Stimulated activated naive CD4-positive, alpha-beta T cell (primary cell): ENCODE results near the gene IP6K3.

Experiments used
- DNase-seq, 6 experiments: peaks; one replicate each; lab custom pipeline; 2025; lab: John Stamatoyannopoulos, UW

IP6K3 gene

DNA sequence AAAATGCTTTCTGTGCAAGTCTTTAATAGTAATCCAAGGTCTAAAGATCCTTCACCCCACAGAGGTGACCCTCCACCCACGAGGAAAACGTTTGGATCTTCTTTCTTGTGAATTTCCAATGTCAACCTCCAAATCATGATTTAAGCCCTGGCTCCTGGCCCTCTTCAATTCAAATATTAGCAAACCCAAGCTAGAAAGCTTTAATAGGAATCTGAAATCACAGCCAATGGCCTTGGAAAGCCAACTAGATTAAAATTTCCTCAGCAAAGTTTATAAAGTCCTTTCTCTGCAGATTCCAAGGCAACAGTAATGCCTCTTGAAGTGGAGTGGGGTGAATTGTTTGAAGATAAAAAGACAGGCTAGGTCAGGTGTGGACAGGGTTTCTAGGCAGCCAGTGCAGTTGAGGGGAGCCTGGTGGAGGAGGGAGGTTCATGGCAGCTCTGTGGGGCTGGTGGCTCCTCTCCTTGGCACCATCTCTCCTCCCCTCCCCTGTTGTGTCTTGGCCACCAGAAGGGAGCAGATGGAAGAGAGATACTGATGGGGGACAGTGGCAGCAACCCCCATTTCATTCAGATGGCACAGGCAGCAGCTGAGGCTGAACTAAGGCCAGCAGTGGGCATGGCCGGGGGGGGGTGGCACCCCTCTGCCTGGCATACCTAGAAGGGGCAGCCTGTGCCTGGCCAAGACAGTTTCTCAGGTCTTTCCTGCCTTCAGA is 23.2 kb downstream of the IP6K3 start:
- DNase-seq: no peak

DNA sequence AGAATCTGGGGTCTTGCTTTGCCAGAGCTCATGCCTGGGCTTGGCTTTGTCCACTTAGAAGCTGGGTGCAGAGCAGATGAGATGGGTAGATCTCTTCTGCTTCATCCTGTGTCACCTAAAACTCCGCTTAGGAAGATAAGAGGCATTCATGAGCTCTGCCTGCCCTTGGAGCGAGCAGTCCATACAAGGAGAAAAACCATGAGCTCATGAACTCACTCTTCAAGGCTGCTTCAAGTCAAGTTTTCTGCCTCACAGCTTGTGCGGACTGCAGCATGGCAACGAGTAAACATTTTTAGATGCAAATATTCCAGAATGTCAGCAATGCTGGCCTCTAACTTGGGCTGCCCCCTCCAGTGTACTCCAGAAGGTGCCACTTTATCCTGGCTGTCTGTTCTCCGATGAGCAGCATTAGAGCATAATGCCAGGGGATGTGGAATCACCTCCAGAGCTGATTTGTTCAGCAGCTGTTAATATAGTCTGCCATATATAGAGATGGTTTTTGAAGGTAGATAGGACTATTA is 24.5 kb downstream of the IP6K3 start:
- no peak for DNase-seq

DNA sequence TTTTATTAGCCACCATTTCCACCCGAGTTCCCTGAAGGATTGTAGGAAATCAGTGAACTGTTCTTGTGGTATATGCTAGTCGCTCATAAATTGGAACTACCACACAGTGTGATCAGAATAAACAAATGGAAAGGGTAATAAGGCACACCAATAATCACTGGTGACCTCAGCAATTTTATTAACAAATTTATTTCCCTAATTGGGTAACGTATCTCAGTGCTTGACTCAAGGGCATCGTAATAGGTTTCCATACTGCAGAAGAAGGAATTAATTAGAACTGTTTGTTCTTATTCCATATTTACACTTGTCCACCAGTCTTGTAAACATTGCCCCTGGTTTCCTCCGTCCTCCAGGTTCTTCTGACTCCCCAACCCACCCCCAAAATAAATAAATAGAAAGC is 25.2 kb downstream of the IP6K3 start:
- DNase-seq: no peak

DNA sequence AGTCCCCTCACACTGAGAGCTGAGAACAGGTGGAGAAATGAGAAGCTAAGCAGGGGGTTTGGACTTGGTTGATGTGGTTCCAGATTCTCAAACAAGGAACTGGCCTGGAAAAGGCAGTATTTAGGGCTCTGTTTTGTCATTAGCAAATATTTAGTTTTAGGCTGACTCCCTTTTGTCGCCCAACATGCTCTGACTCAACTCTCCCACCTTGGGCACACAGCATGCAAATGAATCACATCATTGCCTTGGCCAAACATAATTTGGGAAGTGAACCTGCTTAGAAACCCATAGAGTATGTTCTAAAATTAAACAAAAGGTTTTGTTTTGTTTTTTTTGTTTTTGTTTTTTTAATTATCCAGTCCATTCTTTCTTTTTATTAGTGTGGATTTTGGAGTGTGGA is 25.7 kb downstream of the IP6K3 start:
- no peak for DNase-seq

DNA sequence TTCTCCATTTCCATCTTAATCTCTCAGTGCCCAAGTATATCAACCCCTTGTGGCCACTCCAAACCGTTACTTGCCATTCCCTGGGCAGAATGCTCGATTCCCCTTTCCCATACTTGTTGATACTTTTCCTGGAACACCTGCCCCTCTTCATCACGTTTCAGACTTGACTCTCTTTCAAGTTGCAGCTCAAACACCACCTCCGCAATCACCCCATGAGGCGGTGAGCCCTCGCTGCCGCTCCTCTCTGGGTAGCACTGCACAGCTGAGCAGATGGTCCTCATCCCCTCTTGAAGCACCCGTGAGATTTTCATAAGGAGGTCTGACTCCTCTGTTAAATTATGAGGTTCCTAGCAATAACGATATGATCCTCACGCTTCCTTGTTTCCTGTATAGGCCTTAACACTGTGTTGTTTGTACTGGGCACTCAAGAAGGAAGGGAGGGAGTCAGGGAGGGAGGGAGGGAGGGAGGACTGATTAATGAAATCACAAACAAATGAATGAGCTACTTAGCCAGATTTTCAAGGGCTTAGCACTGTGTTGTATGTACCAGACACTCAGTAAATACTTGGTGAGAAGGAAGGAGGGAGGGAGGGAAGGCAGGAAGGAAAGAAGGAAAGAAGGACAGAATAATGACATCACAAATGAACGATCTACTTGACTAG is 27.2 kb downstream of the IP6K3 start:
- no peak for DNase-seq

DNA sequence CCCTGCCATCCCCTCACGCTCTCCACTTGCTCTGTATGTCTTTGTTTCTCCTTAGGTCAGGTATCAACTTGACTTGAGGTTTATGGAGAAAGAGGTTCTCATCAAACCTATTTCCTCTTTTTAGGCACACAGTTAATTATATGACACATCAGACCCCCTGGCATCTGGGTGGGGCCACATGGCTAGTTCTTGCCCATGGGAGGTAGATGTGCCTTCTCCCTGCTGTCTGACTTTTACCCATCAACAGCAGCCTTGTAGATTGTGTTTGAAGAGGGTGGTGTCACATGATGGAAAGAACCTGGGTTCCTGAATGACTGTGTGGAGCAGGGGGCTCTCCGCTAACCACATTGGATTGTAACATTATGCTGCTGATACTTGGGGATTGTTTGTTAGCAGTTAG is 28.0 kb downstream of the IP6K3 start:
- no peak for DNase-seq

DNA sequence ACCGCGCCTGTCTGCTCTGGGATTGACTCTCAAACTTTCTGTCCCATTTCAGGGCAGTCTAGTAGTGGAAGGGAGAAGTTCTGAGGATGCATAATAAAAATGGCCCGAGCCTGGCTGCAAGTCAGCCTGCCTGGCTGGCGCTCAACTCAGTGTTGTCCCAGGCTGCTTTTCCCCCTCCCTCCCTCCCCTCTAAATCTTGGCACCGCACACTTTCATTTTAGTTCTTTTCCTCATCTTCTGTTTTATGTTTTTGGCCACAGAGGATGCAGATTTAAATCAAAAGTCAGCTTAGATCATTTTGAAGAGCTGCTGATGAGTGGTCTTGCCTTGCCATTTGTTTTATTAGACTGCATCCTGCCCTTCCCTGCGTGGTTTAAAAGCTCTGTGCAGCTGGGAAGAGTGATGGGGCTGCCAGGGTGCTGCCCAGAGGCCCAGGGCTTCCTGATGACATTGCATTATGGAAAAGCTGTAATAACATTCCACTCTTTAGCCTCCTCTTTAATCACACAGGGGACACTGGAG is 28.7 kb downstream of the IP6K3 start:
- no peak for DNase-seq

DNA sequence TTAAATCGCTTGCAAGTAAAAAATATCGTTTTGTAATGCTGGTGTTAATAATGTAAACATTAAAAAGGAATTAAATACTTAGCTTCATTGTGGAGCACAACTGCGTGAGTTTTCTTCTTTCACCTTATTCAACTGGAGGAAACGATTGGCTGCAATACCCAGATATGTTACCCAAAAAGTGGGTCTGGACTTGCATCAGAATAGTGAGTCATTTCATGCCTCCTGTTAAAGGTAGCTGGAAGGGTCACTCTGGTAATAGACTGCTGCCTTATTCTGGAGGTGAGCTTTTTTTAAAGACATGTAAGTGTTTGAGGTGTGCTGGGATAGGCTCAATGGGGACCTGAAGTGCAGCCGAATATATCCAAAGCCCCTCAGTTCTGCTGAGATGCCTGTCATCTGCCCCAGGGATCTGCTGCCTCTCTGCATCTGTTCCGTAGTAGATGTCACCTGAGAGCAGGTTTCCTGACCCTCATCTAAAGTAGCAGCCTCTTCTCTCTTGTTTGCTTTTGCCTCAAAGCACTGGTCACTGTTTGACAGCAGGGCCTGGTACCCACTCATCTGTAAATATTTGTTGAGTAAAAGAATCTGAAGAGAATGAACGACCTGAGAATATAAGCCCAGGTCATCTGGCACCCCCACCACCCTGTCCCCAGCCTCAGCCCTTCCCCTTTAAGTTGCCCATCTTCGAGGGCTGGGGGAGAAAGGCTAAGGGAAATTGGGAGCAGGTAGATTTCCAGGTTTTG is 29.6 kb downstream of the IP6K3 start:
- no peak for DNase-seq

DNA sequence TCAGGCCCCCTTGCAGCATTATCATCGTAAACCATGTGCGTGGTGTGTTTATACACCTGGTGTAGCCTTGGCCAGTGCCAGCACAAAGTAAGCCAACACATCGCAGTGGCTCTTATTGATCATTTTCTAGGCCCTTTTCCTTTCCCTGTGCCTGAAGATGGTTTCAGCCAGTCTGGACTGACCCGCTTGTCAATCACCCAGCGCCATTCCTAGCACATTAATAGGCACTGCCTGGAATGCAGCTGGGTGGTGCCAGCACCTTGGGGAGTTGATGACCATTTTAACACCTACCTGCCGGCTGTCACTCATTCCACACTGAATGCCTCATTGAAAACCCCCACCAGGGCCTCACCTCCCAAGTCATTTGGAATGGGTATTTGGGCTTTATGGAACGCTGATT is 30.3 kb downstream of the IP6K3 start:
- DNase-seq: no peak

DNA sequence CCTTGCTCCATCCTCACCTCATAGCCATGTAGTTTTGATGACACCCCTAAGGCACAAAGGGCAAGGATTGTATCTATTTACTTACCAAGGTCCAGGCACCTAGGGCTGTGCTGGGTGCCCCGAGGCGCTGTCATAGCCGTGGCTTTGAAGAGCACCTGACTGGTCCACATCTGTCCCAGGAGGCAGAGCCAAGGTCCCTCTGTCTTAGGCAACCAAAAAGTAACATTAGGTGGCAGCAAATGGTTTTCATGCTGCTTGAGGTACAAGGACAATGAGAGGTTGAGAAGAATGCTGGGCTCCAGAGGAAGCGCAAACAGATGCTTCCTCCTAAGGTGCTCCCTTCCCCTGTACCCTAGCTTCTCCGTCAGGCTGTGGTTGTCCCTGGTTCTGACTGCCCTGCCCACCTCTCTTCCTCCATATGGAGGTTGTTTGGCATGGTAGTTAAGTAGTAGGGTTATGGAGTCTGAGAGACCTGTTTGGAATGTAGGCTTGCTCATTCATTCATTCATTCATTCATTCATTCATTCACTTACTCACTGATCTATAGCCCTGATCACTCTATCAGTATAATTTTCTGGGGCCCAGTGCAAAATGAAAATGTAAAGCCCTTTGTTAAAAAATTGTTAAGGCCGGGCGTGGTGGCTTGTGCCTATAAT is 32.2 kb downstream of the IP6K3 start:
- no peak for DNase-seq

DNA sequence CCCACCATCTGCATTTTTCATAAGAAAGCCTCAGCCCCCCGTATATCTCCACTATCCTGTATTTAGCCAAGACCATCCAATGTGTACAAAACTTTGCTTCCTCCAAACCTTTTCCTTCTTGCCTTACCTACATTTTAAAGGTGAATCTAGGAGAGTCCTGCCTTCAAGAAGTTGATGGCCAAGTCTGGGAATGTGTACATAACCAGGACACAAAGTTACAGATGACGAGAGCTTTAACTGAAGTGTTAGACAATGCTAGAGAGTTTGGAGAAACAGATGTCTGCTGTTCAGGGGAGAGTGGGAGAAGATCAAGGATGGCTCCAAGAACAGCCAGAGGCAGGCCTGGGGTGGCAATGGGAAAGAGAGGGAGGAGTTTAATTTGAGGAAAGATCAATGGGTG is 32.9 kb downstream of the IP6K3 start:
- no peak for DNase-seq

DNA sequence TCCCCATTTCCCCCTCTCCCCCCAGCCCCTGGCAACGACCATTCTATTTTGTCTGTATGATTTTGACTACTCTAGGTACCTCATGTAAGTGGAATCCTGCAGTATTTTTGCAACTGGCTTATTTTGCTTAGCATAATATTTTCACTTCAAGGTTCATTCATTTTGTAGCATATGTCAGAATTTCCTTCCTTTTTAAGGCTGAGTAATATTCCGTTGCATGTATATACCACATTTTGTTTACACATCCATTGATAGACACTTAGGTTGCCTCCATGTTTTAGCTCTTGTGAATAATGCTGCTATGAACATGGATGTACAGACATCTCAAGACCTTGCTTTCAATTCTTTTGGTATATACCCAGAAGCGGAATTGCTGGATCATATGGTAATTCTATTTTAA is 33.8 kb downstream of the IP6K3 start:
- DNase-seq: no peak

DNA sequence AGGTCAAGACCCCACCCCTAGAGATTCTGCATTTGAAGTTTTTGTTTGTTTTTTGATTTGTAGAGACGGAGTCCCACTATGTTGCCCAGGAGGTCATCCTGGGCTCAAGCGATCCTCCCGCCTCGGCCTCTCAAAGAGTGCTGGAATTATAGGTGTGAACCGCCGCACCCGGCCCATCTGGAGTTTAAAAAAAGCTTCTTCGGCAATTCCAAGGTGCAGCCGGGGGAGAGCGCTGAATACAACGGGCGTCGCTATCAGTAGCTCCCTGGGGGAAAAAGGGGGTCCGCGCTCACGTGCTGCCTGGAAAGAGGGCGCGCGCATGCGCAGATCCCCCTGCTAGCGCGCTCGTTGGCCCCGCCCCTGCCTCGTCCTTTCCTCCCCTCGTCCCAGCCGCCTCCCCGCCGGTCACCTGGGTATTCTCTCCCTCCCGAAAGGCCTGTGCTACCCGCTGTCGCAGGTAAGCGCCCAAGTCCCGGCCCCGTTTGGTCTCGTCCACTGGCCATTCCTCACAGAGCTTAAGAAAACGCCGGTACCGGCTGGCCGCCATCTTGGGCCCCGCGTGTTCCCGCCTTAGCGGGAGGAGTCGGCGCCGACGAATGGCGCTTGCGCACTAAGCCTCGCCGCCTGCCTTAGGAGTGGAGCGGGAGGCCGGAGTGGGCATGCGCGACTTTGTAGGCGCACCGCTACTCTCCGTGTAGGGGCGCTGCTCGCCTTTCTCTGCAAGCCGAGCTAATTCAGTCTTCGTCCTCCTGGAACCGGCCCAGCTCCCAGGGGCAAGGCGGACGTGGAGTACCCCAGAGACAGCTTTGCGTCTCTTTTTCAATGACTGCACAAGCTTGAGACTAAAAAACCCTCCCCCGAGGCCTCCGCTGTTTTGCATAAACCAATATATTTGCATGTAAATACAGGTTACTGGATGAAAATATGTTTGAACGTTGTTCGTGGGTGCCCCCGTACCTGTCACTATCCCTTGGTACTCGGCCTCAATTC is 35.3 kb downstream of the IP6K3 start, which contains the start of gene UQCC2:
Gene UQCC2, minus strand, starts transcription at position 561 of the 990 bp plus-strand sequence. Its CDS starts 14 bp downstream, at position 547.
- peak; percentile 92 to 99 (median 96) for DNase-seq

DNA sequence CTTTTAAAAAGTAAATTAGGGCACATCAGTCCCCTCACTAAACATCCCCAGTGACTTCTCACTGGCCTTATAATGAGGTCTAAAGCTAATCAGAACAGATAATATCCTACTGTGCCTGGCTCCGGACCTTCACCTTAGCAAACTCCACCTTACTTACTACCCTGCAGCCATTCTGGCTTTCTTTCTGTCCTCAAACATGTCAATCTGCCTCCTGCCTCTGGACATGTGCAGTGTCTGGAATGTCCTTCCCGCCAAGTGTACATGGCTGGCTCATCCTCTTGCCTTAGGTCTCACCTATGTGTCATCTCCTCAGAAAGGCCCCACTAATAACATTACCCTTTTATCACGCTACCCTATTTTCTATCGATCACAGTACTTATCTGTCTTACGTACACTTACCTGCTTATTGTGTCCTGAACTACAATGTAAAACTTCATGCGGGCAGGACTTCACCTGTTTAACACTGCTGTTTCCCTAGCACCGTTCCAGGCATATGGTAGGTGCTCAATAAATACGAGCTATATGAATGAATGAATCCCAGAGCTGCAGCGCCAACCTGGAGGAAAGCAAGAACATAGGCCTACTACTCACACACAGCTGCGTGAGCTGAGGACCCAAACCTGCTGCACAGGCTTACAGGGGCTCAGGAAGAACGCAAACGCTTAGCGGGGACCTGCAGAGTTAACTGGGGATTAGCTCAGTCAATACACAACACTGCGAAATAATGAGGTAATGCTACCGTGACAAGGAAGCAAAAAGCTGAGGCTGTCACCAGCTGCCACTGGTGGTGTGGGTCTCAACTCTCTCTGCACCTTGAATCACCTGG is 36.2 kb downstream of the IP6K3 start:
- no peak for DNase-seq

DNA sequence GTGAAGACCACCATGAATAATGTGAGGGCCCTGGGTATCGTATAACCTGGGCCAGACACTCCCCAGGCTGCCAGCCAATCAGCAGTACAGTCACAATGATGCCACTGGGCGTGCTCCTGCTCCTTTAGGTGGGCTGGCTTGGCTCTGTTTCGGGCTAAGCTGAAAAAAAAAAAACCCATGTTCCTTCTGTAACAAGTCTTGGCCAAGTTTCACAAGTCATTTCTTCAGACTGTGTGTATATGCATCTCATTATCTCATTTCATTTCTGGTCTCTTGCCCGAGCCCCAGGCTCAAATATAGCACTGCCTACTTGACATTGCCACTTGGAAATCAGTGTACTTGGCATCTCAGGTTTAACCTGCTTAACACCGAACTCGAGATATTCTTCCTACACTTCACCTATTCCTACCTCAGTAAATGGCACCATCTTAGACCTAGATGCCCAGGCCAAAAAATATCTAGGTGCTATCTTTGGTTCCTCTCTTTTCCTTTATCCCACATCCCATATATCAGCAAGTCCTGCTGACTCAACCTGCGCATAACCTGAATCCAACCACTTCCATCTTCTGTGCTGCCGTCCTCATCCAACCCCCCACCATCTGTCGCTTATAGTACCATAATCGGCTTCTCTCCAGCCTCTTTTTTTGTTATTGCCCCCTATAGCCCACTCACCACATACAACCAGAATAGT is 37.0 kb downstream of the IP6K3 start:
- DNase-seq: no peak

DNA sequence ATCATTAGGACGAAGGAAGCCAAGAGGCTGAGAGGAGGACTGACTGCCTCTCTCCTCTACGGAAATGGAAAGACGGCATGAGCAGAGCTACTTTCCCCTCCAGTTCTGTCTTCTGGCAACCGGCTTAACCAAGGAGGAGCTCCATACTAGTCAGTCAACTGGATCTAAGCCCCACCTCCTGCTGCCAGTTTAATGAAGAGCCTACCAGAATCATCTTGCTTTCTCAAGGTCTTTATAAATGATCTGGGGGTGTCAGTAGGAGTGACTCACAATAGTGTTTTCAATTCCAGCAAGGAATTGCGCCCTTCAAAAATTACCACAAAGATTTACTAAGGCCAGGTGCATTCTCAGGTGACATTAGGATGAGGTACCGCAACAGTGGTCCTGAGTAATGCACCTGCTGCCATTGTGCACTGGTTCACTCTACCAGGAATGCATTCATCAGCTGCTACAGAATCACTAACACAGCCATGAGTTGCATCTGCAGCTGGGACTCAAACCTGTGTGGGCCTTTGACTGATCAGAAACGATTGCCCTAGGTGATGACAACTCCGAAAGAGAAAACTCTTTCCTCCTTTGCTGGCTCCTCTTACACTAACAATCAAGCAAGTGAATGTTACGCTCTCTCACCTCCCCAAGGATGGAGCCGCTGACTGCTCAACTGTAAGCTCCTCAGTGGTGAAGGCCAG is 38.0 kb downstream of the IP6K3 start:
- DNase-seq: no peak

DNA sequence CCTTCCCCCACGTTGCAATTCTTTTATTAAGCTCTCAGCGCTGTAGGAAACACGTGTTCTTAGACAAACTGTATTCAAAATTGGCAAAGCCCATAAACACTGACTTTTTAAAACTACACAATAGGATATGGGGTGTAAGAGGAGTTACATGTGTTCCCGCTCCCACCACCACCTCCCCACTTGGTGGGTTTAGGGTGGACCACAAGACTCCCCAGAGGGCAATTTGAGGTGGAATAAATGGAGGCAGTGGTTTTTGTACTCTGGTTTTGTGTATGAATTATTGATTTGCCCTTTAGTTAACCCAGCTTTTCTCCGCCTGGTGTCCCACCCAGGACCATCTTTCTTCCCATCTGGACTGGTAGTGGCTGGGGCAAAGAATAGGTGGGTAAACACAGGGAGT is 38.9 kb downstream of the IP6K3 start:
- DNase-seq: no peak

DNA sequence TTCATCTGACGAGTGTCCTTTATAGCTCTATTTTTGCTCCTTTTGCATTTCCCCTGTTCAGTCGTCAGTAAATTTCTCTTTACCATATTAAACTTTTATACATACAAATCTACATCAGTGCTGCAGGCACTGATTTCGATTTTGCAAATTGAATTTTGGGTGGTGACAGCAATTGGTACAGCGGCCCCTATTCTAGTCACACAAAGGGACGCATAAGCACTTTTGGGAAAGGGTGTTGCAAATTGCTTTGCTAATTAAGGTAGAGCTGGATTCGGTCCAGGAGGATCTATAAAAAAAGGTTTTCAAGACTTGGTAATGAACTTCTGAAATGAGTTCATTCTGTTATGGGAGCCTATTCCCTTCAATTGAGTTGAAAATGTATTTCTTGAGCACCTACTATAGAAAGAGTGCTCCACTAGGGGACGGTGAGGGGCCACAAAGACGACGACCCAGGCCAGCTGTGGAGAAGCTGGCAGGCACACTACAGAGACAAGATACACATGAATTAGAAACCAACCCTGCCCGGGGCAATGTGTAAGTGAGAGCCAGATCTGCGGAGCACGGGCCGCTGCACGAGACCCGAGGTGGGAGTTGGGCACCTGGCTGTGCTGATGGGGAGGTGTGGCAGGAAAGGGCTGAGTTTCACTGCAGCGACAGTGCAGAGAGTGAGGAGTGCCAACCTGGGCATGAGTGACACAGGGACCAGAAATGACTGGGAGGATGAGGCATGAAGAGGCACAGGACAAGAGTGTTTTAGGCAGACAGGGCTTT is 40.6 kb downstream of the IP6K3 start:
- no peak for DNase-seq
